ENCODE measurements around the gene MNAT1. TPM values are rescaled to one million over a fixed set of nuclear protein-coding genes. Genes with fewer than 3 reads are reported as not detected.

Gene MNAT1
- total and polyA plus RNA-seq, 9 of the 15 experiments (the other 6 are each of a cell fraction or from before 2014, with no cell fraction given) = 37.8 to 83.3 (median 60.4) TPM

- TF ChIP-seq SFPQ (IDR thresholded peaks at IDR 0.05; ENCODE audit: low read depth, low read length) (no peak), ZBTB2 (IDR thresholded peaks at IDR 0.05) (0 out of 2 replicates have a peak, but pooled peaks have one; percentile 46), TAL1 (IDR thresholded peaks at IDR 0.05) (no peak), BRD4 (IDR thresholded peaks at IDR 0.05) (no peak), ZBTB26 (CRISPR knock-in tag; IDR thresholded peaks at IDR 0.05) (no peak), KLF6 (CRISPR knock-in tag; IDR thresholded peaks at IDR 0.05; ENCODE audit: borderline replicate concordance) (no peak; the same call in 1 of the 2 replicates), PRMT5 (CRISPR knock-in tag; IDR thresholded peaks at IDR 0.05) (no peak), GMEB1 (CRISPR knock-in tag; IDR thresholded peaks at IDR 0.05) (0 out of 2 replicates have a peak, but pooled peaks have one; percentile 24), UBTF (IDR thresholded peaks at IDR 0.05; ENCODE audit: borderline replicate concordance in 1 of 2, low read depth in 2 of 2, low read length in 2 of 2) (0 out of 4 replicates have a peak, but pooled peaks of 1 of the 2 experiments have one; percentile 38), SRSF9 (IDR thresholded peaks at IDR 0.05; ENCODE audit: borderline replicate concordance, low read depth, low read length) (no peak), TEAD4 (IDR thresholded peaks at IDR 0.05; ENCODE audit: low read length) (no peak), TEAD4 (CRISPR knock-in tag; IDR thresholded peaks at IDR 0.05; ENCODE audit: borderline replicate concordance) (no peak), ZKSCAN1 (IDR thresholded peaks at IDR 0.05; ENCODE audit: low read depth, low read length) (0 out of 2 replicates have a peak, but pooled peaks have one; percentile 24), POLR2G (IDR thresholded peaks at IDR 0.05; ENCODE audit: low read depth, low read length) (peak; percentile 89), HDAC2 (IDR thresholded peaks at IDR 0.05) (peak; percentile 70), ZFPM2 (CRISPR knock-in tag; IDR thresholded peaks at IDR 0.05) (no peak), JUN (IDR thresholded peaks at IDR 0.05; ENCODE audit: borderline replicate concordance, low read depth, low read length) (peak; percentile 20; the same call in 1 of the 2 replicates), JUN (CRISPR knock-in tag; IDR thresholded peaks at IDR 0.05; ENCODE audit: borderline replicate concordance) (no peak), IRF2 (CRISPR knock-in tag; IDR thresholded peaks at IDR 0.05) (no peak)
These were observed 246.5 kb downstream of the MNAT1 start, which contains the start of the genes SLC38A6 and TRMT5 (continued) for GRCh38 chr14:60980811-60981632.

Measured in K562 (cell line).